ENCODE results near the gene HAUS3.

The HAUS3 gene, protein sequence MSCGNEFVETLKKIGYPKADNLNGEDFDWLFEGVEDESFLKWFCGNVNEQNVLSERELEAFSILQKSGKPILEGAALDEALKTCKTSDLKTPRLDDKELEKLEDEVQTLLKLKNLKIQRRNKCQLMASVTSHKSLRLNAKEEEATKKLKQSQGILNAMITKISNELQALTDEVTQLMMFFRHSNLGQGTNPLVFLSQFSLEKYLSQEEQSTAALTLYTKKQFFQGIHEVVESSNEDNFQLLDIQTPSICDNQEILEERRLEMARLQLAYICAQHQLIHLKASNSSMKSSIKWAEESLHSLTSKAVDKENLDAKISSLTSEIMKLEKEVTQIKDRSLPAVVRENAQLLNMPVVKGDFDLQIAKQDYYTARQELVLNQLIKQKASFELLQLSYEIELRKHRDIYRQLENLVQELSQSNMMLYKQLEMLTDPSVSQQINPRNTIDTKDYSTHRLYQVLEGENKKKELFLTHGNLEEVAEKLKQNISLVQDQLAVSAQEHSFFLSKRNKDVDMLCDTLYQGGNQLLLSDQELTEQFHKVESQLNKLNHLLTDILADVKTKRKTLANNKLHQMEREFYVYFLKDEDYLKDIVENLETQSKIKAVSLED

GRCh38 chr4:2241410-2242353 is at the start of gene HAUS3, which contains the start of gene POLN:
Gene HAUS3, minus strand, starts transcription at chr4:2242121. Its CDS starts 1,175 bp downstream, at chr4:2240946.
Gene POLN, minus strand, starts transcription at chr4:2242121. Its CDS starts 12,890 bp downstream, at chr4:2229231.
- DNase-seq = peak; percentile 67 to 99 (median 96)

GRCh38 chr4:2290974-2291704 is 49.2 kb upstream of the HAUS3 start:
- DNase-seq = no peak

GRCh38 chr4:2290488-2290887 is 48.6 kb upstream of the HAUS3 start:
- DNase-seq = no peak

DNA sequence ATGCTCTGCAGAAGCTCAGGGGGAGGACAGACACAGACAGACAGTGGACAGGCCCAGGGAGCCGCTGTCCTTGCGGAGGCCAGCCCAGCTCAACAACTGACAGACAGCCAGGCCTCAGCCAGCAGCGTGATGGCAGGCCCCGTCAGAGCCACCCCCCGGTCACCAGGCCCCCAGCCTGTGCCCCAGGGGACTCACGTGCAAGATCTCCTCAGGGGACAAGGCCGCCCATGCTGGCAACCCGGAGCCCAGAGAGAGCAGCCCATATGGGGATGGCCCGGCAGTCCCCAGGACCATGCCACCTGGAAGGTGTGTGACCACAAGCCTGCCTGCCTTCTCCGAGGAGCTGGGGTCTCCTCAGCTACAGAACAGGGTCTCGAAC is 48.0 kb upstream of the HAUS3 start:
- no peak for DNase-seq

DNA sequence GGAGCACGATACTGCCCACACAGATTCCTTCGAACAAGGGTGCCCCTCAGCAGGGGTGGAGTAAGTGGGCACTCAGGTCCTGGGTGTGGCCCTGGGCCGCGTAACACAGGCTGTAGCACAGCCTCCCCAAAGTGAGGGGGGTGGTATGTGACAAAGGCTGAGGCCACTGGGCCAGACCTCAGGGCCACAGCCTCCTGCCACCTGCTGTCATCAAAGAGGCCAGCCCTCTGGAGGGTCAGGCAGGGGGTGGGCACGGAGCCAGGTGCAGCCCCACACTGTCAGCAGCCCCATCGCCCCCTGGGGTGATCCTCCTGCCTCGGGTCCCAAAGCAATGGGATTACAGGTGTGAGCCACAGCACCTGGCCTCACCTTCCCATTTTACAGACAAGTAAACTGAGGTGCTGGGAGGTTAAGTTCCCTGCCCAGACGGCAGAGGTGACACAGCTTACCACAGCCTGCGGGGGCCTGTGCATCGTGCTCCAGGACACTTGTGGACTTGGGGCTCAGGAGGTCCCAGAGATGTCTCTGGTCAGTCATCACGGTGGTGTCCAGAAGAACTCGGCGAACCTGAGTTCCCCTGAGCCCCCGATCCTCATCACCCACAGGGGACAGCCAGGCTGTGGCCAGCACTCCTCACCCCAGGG is 47.5 kb upstream of the HAUS3 start:
- no peak for DNase-seq

DNA sequence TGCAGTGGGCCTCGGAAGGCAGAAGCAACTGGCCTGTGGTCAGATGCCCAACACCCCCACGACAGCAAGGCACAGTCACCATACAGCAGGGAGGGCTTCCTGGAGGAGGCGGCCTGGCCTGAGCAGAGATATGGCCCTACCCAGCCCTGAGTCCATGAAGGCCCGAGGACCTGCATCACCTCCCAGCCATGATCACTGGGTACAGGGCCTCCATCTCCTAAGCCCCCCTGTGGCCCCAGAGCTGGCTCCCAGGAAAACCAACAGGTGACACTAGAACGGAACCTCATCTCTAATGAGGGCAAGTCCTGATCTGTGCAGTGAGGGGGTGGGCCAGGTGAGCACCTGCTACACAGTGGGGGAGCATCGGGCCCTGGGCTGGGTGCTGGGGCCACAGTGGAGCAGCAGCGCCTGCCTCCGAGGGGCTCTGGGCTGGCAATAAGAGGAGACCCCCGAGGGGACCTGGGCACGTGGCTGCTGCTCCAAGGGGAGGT is 46.2 kb upstream of the HAUS3 start:
- DNase-seq = no peak

DNA sequence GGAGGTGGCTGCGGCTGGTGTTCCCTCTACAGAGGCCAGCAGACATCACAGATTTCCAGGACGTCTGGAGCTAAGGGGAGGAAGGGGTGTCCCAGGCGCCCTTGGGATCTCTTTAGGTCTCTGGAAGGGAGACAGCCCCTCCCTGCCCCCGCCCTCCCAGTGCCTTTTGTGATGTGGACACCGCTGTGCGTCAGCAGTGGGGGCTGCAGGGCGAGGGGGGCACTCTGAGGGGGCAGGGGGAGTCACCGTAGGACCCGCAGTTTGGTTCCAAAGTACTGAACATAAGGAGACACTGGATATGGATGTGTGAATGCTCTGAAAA is 45.6 kb upstream of the HAUS3 start:
- DNase-seq = no peak

- no peak for DNase-seq
These were observed 45.1 kb upstream of the HAUS3 start for GRCh38 chr4:2286904-2287593.

DNA sequence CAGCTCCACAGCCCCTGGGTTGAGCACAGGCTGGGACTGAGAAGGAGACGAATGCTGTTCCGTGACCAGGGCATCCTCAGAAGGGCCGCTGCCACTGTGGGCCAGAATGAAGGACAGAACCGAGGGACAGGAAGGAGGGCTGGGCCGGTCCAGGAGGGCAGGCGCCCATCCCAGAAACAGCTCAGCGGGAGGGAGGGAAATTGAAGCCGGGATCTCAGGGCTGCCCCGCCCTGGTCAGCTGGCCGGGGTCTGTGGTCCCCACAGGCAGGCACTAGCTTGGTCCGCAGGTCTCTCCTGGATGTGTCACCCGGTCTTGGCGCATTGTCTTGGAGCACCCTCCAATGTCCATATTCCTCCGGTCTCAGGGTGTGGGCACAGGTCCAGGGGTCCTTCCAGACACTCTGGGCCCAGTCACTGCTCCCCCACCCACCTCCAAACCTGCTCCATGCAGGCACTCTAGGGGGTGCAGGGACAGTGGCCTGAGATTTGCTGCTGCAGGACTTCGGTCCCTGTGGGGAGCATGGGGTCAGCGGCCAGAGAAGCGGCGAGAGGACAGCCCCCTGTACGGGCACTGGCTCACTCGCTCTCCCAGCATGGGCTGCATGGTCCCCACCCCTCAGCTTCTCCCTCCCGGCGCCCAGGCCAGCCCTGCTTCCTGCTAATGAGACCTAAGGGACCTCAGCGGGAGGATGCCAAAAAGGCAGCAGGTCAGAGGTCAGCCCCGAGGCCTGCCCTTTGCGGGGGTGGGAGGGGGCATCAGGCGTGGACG is 43.9 kb upstream of the HAUS3 start:
- DNase-seq = no peak

- DNase-seq = no peak
These were observed 43.2 kb upstream of the HAUS3 start for GRCh38 chr4:2284934-2285612.

GRCh38 chr4:2284161-2284933 is 42.4 kb upstream of the HAUS3 start:
- DNase-seq = no peak

DNA sequence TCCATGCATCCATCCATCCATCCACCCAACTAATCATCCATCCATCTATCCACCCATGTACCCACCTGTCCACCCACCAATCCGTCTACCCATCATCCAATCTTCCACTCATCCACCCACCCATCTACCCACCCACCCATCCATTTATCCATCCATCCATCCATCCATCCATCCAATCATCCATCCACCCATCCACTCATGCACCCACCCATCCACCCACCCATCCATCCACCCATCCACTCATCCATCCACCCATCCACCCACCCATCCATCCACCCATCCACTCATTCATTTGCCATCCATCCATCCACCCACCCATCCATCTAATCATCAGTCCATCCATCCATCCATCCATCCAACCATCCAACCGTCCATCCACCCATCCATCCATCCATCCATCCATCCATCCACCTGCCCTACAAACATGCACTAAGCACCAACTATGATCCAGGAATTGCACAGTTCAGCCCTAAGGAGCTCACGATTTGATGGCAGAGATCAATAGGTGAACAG is 41.3 kb upstream of the HAUS3 start:
- no peak for DNase-seq

DNA sequence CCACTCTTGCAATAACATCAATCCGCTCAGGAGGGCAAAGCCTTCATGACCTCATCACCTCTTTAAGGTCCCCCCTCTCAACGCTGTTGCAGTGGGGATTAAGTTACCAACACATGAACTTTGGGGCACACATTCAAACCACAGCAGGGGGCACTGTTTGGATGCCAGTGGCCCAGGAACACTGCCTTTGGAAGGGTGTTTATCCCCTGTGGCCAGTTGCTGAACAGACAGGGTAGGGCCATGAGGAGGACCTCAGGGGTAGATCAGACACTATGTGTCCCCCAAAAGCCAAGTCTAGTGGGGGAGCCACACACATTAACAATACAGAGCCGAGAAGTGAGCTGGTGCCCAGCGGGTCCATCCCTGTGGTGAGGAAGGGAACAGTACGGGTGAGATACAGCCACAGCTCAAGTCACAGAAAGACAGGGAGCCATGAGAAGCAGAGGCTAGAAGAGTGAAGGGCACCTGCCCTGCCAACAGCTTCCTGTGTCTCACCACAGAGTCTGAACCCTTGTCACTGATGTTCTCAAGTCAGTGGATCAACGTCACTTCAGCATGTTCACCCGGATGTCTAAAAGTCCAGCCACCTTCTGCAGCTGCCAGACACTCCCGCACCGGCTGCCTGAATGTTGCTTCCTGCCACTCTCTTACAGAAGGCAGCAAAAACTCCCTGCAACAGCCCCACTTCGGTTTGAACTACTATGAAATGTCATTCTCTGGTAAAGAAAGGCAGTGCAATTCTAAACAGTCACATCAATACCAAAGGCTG is 39.8 kb upstream of the HAUS3 start:
- DNase-seq = no peak

- peak in 5 of 14 donors; percentile 8 to 31 (median 20) for DNase-seq
These were observed 38.8 kb upstream of the HAUS3 start for GRCh38 chr4:2280531-2281300.

DNA sequence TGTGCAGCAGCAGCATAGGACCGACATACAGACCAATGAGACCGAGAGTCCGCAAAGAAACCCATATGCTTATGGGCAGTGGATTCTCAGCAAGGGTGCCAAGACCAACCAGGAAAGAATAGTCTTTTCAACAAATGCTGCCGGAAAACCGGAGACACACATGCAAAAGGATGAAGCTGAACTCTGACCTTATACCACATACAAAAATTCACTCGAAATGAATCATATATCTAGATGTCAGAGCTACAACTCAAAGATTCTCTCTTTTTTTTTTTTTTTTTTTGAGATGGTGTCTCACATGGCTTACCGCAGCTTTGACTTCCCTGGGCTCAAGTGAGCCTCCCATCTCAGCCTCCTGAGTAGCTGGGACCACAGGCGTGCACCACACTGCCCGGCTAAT is 36.0 kb upstream of the HAUS3 start:
- no peak for DNase-seq

- DNase-seq = no peak
These were observed 34.8 kb upstream of the HAUS3 start for GRCh38 chr4:2276581-2277325.
